ENCODE measurements around the gene UBN2.
"Not testable (repeated sequence)": the region's sequence is repeated elsewhere in the genome, so short reads cannot be mapped to it uniquely, and the experiment has no call there.

Gene UBN2

GRCh38 chr7:139224219-139224618 is 6.8 kb upstream of the UBN2 start:
- Mint-ChIP-seq H3K4me3 (no peak overlapping the region), H3K27me3 (peaks cover 21% of the 10 kb centered on the region in 2 donors), H3K27ac (no peak overlapping the region), H3K36me3 (ENCODE audit: insufficient read depth) (peaks cover 4% of the 10 kb centered on the region), H3K4me1 (ENCODE audit: low read depth in 2 of 2) (no peaks in the 10 kb centered on the region), H3K9me3 (no peaks in the 10 kb centered on the region)
- DNase-seq (no peak), ATAC-seq (replicated peaks) (no peak)

GRCh38 chr7:139224836-139225235 is 6.2 kb upstream of the UBN2 start:
- not testable (repeated sequence) for H3K36me3 Mint-ChIP-seq (ENCODE audit: insufficient read depth); H3K4me3 Mint-ChIP-seq; H3K9me3 Mint-ChIP-seq; H3K4me1 Mint-ChIP-seq (ENCODE audit: low read depth in 2 of 2); DNase-seq; H3K27ac Mint-ChIP-seq; ATAC-seq (replicated peaks)
- H3K27me3 Mint-ChIP-seq, result peaks cover 17% of the 10 kb centered on the region in 2 donors

- ATAC-seq (replicated peaks); H3K4me3 Mint-ChIP-seq; H3K9me3 Mint-ChIP-seq; H3K27ac Mint-ChIP-seq; H3K4me1 Mint-ChIP-seq (ENCODE audit: low read depth in 2 of 2); DNase-seq; H3K36me3 Mint-ChIP-seq (ENCODE audit: insufficient read depth): not testable (repeated sequence)
- H3K27me3 Mint-ChIP-seq, result peaks cover 10 to 11% of the 10 kb centered on the region in 2 donors
Observed at GRCh38 chr7:139225286-139226157, 5.5 kb upstream of the UBN2 start.

- not testable (repeated sequence) for H3K27ac Mint-ChIP-seq; H3K4me1 Mint-ChIP-seq (ENCODE audit: low read depth in 2 of 2); ATAC-seq (replicated peaks); H3K36me3 Mint-ChIP-seq (ENCODE audit: insufficient read depth); H3K4me3 Mint-ChIP-seq; H3K9me3 Mint-ChIP-seq; DNase-seq
- H3K27me3 Mint-ChIP-seq, result peaks cover 9 to 11% of the 10 kb centered on the region in 2 donors
Observed at GRCh38 chr7:139226158-139226515, 4.9 kb upstream of the UBN2 start.

GRCh38 chr7:139226988-139227488 is 4.0 kb upstream of the UBN2 start:
- H3K27me3 Mint-ChIP-seq, result peaks cover 9 to 11% of the 10 kb centered on the region in 2 donors
- not testable (repeated sequence) for H3K9me3 Mint-ChIP-seq

GRCh38 chr7:139230023-139230422 is 1.0 kb upstream of the UBN2 start:
- Mint-ChIP-seq H3K4me3 (peak overlapping the region; percentile 95 to 99), H3K36me3 (ENCODE audit: insufficient read depth) (peaks cover 15% of the 10 kb centered on the region), H3K27ac (peak overlapping the region; percentile 22 to 95), H3K9me3 (no peaks in the 10 kb centered on the region), H3K27me3 (peaks cover under 1 to 2% of the 10 kb centered on the region in 2 donors), H3K4me1 (ENCODE audit: low read depth in 2 of 2) (peaks cover 10 to 18% of the 10 kb centered on the region in 2 donors)
- DNase-seq (no peak), ATAC-seq (replicated peaks) (no peak)

More at GRCh38 chr7:139226988-139227488, 4.0 kb upstream of the UBN2 start:
- H3K27ac Mint-ChIP-seq; DNase-seq; H3K4me1 Mint-ChIP-seq (ENCODE audit: low read depth in 2 of 2); H3K4me3 Mint-ChIP-seq; ATAC-seq (replicated peaks): not testable (repeated sequence)
- peaks cover 11% of the 10 kb centered on the region for H3K36me3 Mint-ChIP-seq (ENCODE audit: insufficient read depth)

GRCh38 chr7:139230484-139230773 is 608 bp upstream of the UBN2 start:
- ATAC-seq (replicated peaks) (no peak), DNase-seq (no peak)
- peaks cover 10 to 18% of the 10 kb centered on the region in 2 donors for H3K4me1 Mint-ChIP-seq (ENCODE audit: low read depth in 2 of 2)
- peak overlapping the region; percentile 95 to 97 for H3K27ac Mint-ChIP-seq
- H3K36me3 Mint-ChIP-seq (ENCODE audit: insufficient read depth), result peaks cover 15% of the 10 kb centered on the region
- peak overlapping the region; percentile 95 to 99 for H3K4me3 Mint-ChIP-seq
- H3K9me3 Mint-ChIP-seq, result no peaks in the 10 kb centered on the region
- H3K27me3 Mint-ChIP-seq, result no peaks in the 10 kb centered on the region

- Mint-ChIP-seq H3K9me3 (no peaks in the 10 kb centered on the region), H3K27ac (peak overlapping the region; percentile 95 to 97), H3K36me3 (ENCODE audit: insufficient read depth) (peaks cover 15% of the 10 kb centered on the region), H3K4me1 (ENCODE audit: low read depth in 2 of 2) (peaks cover 20 to 21% of the 10 kb centered on the region in 2 donors), H3K27me3 (no peaks in the 10 kb centered on the region), H3K4me3 (peak overlapping the region; percentile 96 to 99)
- peak; percentile 33 for ATAC-seq (replicated peaks)
- peak; percentile 6 to 27 (median 13) for DNase-seq
Observed at GRCh38 chr7:139231513-139232376, 708 bp downstream of the UBN2 start.

GRCh38 chr7:139232377-139232717 is 1.3 kb downstream of the UBN2 start:
- Mint-ChIP-seq H3K4me1 (ENCODE audit: low read depth in 2 of 2) (peaks cover 20 to 21% of the 10 kb centered on the region in 2 donors), H3K27ac (peak overlapping the region; percentile 89 to 91), H3K27me3 (no peaks in the 10 kb centered on the region), H3K36me3 (ENCODE audit: insufficient read depth) (peaks cover 20% of the 10 kb centered on the region), H3K4me3 (peak overlapping the region; percentile 93 to 96), H3K9me3 (no peaks in the 10 kb centered on the region)
- ATAC-seq (replicated peaks) (no peak), DNase-seq (no peak)

GRCh38 chr7:139232904-139233303 is 1.9 kb downstream of the UBN2 start:
- Mint-ChIP-seq H3K4me1 (ENCODE audit: low read depth in 2 of 2) (peaks cover 21 to 23% of the 10 kb centered on the region in 2 donors), H3K4me3 (peak overlapping the region; percentile 93 to 96), H3K36me3 (ENCODE audit: insufficient read depth) (peaks cover 25% of the 10 kb centered on the region), H3K27me3 (no peaks in the 10 kb centered on the region), H3K9me3 (no peaks in the 10 kb centered on the region), H3K27ac (peak overlapping the region in 1 of 2 donors; percentile 89)
- ATAC-seq (replicated peaks) (no peak), DNase-seq (no peak)

GRCh38 chr7:139241258-139241657 is 10.2 kb downstream of the UBN2 start:
- no peak for ATAC-seq (replicated peaks)
- Mint-ChIP-seq H3K9me3 (no peaks in the 10 kb centered on the region), H3K4me3 (no peak overlapping the region), H3K4me1 (ENCODE audit: low read depth in 2 of 2) (peaks cover 6 to 12% of the 10 kb centered on the region in 2 donors), H3K27ac (no peak overlapping the region), H3K27me3 (no peaks in the 10 kb centered on the region), H3K36me3 (ENCODE audit: insufficient read depth) (peaks cover 43% of the 10 kb centered on the region)
- no peak for DNase-seq

GRCh38 chr7:139242741-139243281 is 11.8 kb downstream of the UBN2 start:
- peaks cover 6 to 10% of the 10 kb centered on the region in 2 donors for H3K4me1 Mint-ChIP-seq (ENCODE audit: low read depth in 2 of 2)
- no peak for ATAC-seq (replicated peaks)
- DNase-seq, result no peak
- H3K9me3 Mint-ChIP-seq, result no peaks in the 10 kb centered on the region
- H3K36me3 Mint-ChIP-seq (ENCODE audit: insufficient read depth), result peaks cover 39% of the 10 kb centered on the region
- no peak overlapping the region for H3K4me3 Mint-ChIP-seq
- H3K27ac Mint-ChIP-seq, result peak overlapping the region; percentile 27 to 30
- H3K27me3 Mint-ChIP-seq, result no peaks in the 10 kb centered on the region

- DNase-seq, result no peak
- Mint-ChIP-seq H3K36me3 (ENCODE audit: insufficient read depth) (peaks cover 28% of the 10 kb centered on the region), H3K27me3 (no peaks in the 10 kb centered on the region), H3K9me3 (no peaks in the 10 kb centered on the region), H3K4me3 (no peak overlapping the region), H3K4me1 (ENCODE audit: low read depth in 2 of 2) (peaks cover 10 to 17% of the 10 kb centered on the region in 2 donors), H3K27ac (no peak overlapping the region)
- no peak for ATAC-seq (replicated peaks)
Observed at GRCh38 chr7:139245401-139245800, 14.4 kb downstream of the UBN2 start.
